K562 (cell line): ENCODE results near the gene DCAF4L1. TPM values are rescaled to one million over a fixed set of nuclear protein-coding genes. Genes with fewer than 3 reads are reported as not detected.

Source experiments
- AFF4 ChIP-seq: sonication (generic); formaldehyde crosslinking; IDR thresholded peaks from 2 replicates; pipeline ENCODE4 v1.8.0; 2023; ENCODE audit warnings: mild to moderate bottlenecking, missing genetic modification reagents
- CC2D1A ChIP-seq: fragments of 450-650 bp; IDR thresholded peaks from 2 replicates; pipeline ENCODE4 v1.6.1; 2017; ENCODE audit warnings: mild to moderate bottlenecking
- EWSR1 ChIP-seq: fragments of 450-650 bp; IDR thresholded peaks from 2 replicates; pipeline ENCODE4 v1.6.1; 2018; ENCODE audit warnings: borderline replicate concordance, mild to moderate bottlenecking, low read depth, moderate library complexity; ENCODE audit not compliant: partially characterized antibody
- FOXP4 ChIP-seq: sonication (generic); formaldehyde crosslinking; IDR thresholded peaks from 2 replicates; pipeline ENCODE4 v1.8.0; 2022; ENCODE audit warnings: mild to moderate bottlenecking, missing genetic modification reagents, borderline replicate concordance
- HINFP ChIP-seq: fragments of 450-650 bp; conservative IDR thresholded peaks from 2 replicates; pipeline ENCODE4 v1.6.1; 2016; ENCODE audit warnings: missing genetic modification characterization, low read depth, mild to moderate bottlenecking, control low read depth, missing compliant biosample characterization
- KHSRP ChIP-seq: fragments of 450-650 bp; IDR thresholded peaks from 2 replicates; pipeline ENCODE4 v1.6.1; 2017
- KLF10 ChIP-seq: fragments of 250-450 bp; sonication (Bioruptor Pico); IDR thresholded peaks from 2 replicates; pipeline ENCODE4 v1.6.1; 2021; ENCODE audit warnings: matching md5 sums
- MBD1 ChIP-seq: fragments of 250-450 bp; sonication (Bioruptor Pico); IDR thresholded peaks from 2 replicates; pipeline ENCODE4 v1.8.0; 2022; ENCODE audit warnings: inconsistent platforms
- MECOM ChIP-seq: fragments of 250-450 bp; sonication (Bioruptor Pico); IDR thresholded peaks from 2 replicates; pipeline ENCODE4 v1.8.0; 2022; ENCODE audit warnings: inconsistent platforms
- MEIS2 ChIP-seq: fragments of 450-650 bp; IDR thresholded peaks from 2 replicates; pipeline ENCODE4 v1.6.1; 2014; ENCODE audit warnings: mild to moderate bottlenecking; ENCODE audit not compliant: partially characterized antibody
- MTA2 ChIP-seq: fragments of 450-650 bp; IDR thresholded peaks from 2 replicates; pipeline ENCODE4 v1.6.1; 2016; ENCODE audit warnings: low read depth
- PTRF ChIP-seq: fragments of 450-650 bp; IDR thresholded peaks from 2 replicates; pipeline ENCODE4 v1.6.1; 2016; ENCODE audit warnings: mild to moderate bottlenecking, missing genetic modification characterization, missing compliant biosample characterization
- RBBP5 ChIP-seq: fragments of 200-600 bp; sonication (generic); IDR thresholded peaks from 2 replicates; pipeline ENCODE4 v1.6.1; 2012; ENCODE audit warnings: borderline replicate concordance, mild to moderate bottlenecking, low read length, control low read depth, inconsistent platforms; ENCODE audit not compliant: insufficient read depth, poor library complexity, severe bottlenecking
- RFX5 ChIP-seq: IDR thresholded peaks from 2 replicates; pipeline ENCODE4 v1.6.1; 2011; ENCODE audit warnings: low read depth, mild to moderate bottlenecking, improper control_type of control experiment, low read length
- SRSF3 ChIP-seq: fragments of 200-400 bp; formaldehyde crosslinking; IDR thresholded peaks from 2 replicates; pipeline ENCODE4 v1.6.1; 2016; ENCODE audit warnings: mild to moderate bottlenecking, low read length, moderate library complexity; ENCODE audit not compliant: insufficient read depth
- ZNF217 ChIP-seq: sonication (generic); formaldehyde crosslinking; IDR thresholded peaks from 2 replicates; pipeline ENCODE4 v1.8.0; 2022; ENCODE audit warnings: mild to moderate bottlenecking, missing genetic modification reagents
- ZNF695 ChIP-seq: fragments of 450-650 bp; formaldehyde crosslinking; IDR thresholded peaks from 2 replicates; pipeline ENCODE4 v1.4.0; 2020; ENCODE audit warnings: mild to moderate bottlenecking, moderate library complexity
- ZNF79 ChIP-seq: fragments of 250-450 bp; sonication (Bioruptor Pico); IDR thresholded peaks from 2 replicates; pipeline ENCODE4 v1.4.0; 2020; ENCODE audit warnings: low read depth, mild to moderate bottlenecking, moderate library complexity
- polyA plus RNA-seq, 8 experiments: library from polyadenylated mRNA; depleted of rRNA in 4 of 8; stranded (reverse) in 5 of 8; unstranded in 3 of 8; fragments of >200 nt; fragmentation: Nextera tagmentation in 2 of 8; fragmentation: Illumina TruSeq in 1 of 8; extraction: Ambion mirVana in 2 of 8; extraction: Trizol in 1 of 8; gene quantifications; 2 replicates each; pipeline versions ENCODE4 v1.2.1 to v1.2.3, GENCODE V29; 2011 to 2014; ENCODE audit warnings: inconsistent platforms in 1 of 8, missing spikeins in 1 of 8
- total RNA-seq, 7 experiments: library from RNA; depleted of rRNA in 6 of 7; stranded (reverse); fragments of >200 nt in 6 of 7; fragmentation: Illumina TruSeq in 2 of 7; extraction: Trizol in 2 of 7; gene quantifications; 2 replicates each; pipeline versions ENCODE4 v1.2.1 to v1.2.3, GENCODE V29; 2011 to 2021; ENCODE audit warnings: low replicate concordance in 1 of 7

DCAF4L1 gene
- total and polyA plus RNA-seq, 9 of the 15 experiments (the other 6 are each of a cell fraction or from before 2014, with no cell fraction given) = 0.17 to 0.64 (median 0.36) TPM

GRCh38 chr4:41991916-41992767 is 10.6 kb downstream of the DCAF4L1 start (continued):
- 0 out of 2 replicates have a peak, but pooled peaks have one; percentile 28 for TF ChIP-seq AFF4 (CRISPR knock-in tag)
- no peak for TF ChIP-seq MTA2
- TF ChIP-seq MEIS2 = peak; percentile 64
- no peak for TF ChIP-seq KHSRP
- no peak for TF ChIP-seq SRSF3
- TF ChIP-seq RBBP5 = no peak
- no peak for TF ChIP-seq EWSR1
- TF ChIP-seq ZNF217 = no peak
- TF ChIP-seq PTRF = no peak
- no peak for TF ChIP-seq MBD1 (CRISPR knock-in tag)
- TF ChIP-seq MECOM (CRISPR knock-in tag) = 0 out of 2 replicates have a peak, but pooled peaks have one; percentile 35
- TF ChIP-seq ZNF79 = no peak
- no peak for TF ChIP-seq KLF10 (CRISPR knock-in tag)
- TF ChIP-seq CC2D1A = 0 out of 2 replicates have a peak, but pooled peaks have one; percentile 14
- no peak for TF ChIP-seq FOXP4 (CRISPR knock-in tag)
- no peak for TF ChIP-seq ZNF695 (CRISPR knock-in tag)
- no peak for TF ChIP-seq HINFP (tag)
- TF ChIP-seq RFX5 = no peak
